Dermis blood vessel endothelial cell (primary cell): ENCODE results near the gene SYNGR3. TPM values are rescaled to one million over a fixed set of nuclear protein-coding genes. Genes with fewer than 3 reads are reported as not detected.

ENCODE experiments used
- DNase-seq: peaks from one replicate; pipeline ENCODE4 v3.0.0; 2010
- total RNA-seq: library from RNA; depleted of rRNA; stranded (reverse); fragments of >200 nt; gene quantifications from 2 replicates; pipeline ENCODE4 v1.2.3, GENCODE V29; 2014

The SYNGR3 gene
- total RNA-seq, 1 donor from 2014 or later: 2.4 TPM

DNA sequence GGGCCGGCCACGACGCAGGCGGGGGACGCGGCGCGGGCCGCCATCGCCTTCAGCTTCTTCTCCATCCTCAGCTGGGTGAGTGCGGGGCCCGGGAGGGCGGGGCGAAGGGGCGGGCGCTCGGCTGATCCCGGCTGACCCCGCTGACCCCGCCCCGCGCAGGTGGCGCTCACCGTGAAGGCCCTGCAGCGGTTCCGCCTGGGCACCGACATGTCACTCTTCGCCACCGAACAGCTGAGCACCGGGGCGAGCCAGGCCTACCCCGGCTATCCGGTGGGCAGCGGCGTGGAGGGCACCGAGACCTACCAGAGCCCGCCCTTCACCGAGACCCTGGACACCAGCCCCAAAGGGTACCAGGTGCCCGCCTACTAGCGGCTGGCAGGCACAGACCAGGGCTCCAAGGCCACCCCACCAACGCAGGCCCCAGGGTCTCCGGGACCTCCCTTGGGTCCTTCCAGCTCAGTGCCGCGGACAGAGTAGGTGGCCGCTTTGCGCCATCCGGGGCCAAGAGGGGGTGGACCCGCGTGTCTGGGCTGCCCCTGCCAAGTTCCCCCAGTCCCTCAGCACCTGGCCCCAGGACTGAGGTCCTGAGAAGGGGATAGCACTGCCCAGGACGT, 3.0 kb downstream of the SYNGR3 start:
- no peak for DNase-seq

DNA sequence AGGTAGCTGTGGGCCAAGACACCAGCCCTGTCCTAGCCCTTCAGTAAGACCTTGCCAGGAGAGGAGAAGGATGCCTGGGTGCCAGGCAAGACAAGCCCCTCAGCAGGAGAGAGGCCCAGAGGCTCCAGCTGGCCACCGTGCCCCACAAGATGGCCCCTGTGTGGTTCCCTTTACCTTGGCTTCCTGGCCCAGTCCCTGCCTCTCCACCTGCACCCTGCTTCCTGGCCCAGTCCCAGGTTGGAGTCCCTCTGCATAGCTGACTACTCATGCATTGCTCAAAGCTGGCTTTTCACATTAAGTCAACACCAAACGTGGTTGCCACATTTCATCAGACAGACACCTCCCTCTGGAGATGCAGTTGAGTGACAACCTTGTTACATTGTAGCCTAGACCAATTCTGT, 4.0 kb downstream of the SYNGR3 start:
- no peak for DNase-seq

DNA sequence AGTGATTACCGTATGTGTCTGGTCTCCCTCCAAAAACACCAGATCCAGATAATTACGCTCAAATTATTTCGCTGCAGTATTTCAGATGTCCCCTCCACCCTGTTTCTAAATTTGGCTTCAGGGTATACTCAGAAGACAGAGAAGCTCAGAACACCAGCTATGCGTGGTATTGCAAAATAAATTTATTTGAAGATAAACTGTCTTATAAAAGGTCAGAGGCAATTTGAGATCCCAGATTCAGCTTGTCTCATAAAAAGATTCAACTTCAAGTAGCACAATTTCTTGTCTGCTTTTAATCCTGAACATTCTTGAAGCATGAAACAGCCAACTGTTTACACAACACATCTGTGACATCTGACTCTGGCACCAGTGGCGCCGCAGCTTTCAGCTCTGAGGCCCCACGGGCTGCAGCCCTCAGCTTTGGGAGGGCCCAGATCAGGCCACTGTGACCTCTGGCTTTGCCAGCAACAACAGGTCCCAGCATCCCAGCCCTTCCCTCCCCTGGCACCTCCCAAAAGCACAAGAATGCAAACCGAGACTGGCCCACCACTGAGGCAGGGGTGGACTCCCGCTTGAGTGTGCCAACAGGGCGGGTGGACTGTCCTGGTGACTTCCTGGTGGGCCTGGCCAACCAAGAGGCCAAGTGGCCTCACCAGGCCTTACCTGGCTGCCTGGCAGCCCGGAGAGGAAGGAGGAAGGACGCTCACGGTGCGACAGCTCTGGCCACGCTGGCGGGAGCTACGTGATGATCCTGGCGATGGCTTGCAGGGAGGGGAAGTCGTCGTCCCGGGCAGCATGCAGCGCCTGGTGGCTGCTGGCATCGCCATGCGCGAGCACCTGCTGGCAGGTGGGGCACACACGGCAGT, 8.0 kb downstream of the SYNGR3 start:
- no peak for DNase-seq

DNA sequence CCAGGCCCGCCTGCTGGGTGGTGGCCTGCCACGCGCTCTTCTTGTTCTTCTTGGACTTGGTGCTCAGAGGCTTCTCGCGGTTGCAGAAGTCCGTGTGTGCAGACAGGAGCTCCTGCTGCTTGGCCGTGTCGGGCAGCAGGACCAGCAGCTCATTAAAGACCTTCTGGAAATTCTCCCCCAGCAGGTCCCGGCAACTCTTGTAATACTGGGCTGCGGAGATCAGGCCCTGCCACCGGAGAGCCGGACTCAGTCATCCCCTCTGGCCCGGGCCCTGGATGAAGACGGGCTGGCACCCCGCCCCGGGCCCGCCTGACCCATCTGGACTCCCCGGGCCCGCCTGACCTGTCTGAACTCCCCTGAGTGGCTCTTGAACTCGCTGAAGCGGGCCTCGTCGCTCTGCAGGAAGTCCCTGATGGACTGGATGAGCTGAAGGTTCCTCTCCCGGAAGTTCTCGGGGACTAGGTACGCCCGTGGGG, 8.6 kb downstream of the SYNGR3 start:
- no peak for DNase-seq

DNA sequence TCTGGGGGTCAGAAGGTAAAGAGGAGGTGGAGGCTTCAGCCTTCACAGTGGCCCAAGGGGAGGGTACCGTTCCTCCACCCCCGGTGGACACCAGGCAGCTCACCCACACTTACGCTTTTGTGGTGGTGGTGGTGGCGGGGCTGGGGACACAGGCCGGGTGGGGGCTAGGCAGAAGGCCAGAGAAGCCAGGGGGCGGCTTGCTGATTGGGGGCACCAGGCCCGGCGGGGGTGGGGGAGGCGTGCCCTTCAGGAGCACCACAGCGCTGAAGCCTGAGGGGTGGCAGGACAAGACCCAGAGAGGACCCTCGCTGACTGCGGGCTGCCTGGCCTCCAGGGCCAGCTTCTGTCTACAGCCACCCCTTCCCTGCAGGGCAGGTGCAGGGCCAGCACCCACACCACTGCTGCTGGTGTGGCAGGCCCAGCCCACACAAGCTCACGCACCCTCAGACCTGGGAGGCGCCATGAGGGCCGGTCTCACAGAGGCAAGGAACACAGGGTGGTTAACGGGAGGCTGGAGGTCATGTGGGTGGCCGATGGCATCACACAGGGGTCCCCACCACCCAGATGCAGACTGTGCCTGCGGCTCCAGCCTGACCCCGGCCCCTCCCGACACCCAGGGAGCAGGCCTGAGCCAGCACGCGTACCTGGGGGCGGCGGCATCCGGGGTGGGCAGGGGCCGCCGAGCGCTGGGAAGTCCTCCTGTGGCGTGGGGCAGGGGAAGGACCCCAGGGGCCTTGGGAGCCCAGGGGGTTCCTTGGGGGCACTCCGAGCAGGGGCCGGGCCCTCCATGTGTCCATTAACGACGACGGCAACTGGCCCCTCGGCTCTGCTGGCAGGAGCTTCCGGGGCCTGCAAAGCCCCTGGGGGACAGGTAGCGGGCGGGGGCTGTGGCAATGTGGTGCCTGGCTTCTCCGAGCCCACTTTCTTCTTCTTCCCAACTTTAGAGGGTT, 9.4 kb downstream of the SYNGR3 start:
- DNase-seq: no peak

DNA sequence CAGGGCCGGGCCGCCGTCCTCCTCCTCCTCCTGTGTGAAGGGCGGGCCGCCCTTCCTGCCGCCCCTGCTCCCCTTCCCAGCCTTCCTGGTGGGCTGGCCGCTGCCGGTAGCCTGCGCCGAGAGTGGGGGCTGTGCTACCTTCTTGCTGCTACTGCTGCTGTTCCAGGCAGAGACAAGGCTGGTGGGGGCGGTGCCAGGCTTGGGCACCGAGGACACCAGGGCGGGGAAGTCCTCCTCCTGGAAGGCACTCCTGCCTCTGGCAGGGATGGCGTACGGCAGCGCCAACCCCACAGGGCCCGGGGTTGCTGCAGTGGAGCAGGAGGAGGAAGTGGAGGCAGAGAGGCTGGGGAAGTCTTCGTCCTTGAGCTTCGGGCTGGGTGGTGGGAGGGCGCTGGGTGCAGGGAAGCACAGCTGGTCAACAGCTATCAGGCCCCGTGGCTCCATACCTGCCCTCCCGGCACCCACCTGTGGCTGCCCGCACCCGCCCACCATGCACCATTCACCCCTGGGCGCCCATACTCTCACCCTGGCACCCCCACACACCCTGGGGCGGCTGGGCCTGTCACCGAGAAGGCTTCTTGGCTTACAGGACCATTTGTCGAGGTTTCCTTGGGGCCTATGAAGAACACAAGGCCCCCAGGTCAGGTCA, 10.2 kb downstream of the SYNGR3 start:
- no peak for DNase-seq

DNA sequence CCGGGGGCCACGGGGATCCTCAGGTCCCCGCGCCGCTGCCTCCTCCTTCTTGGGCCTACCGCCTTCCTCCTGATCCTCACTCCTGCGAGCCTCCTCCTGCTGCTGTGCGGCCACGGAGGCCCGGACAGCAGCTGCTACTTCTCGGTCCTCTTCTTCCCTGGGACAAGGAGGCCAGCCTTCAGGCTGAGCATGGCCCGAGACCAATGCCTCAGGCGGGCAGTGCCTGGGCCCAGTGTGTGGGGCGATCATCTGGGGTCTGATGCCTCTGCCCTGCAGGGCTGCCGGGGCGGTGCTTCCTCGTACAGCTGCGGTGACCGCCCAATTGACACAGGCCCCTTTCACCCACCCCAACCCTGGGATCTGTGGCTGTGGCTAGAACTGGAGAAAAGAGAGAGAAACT, 11.3 kb downstream of the SYNGR3 start:
- DNase-seq: no peak

DNA sequence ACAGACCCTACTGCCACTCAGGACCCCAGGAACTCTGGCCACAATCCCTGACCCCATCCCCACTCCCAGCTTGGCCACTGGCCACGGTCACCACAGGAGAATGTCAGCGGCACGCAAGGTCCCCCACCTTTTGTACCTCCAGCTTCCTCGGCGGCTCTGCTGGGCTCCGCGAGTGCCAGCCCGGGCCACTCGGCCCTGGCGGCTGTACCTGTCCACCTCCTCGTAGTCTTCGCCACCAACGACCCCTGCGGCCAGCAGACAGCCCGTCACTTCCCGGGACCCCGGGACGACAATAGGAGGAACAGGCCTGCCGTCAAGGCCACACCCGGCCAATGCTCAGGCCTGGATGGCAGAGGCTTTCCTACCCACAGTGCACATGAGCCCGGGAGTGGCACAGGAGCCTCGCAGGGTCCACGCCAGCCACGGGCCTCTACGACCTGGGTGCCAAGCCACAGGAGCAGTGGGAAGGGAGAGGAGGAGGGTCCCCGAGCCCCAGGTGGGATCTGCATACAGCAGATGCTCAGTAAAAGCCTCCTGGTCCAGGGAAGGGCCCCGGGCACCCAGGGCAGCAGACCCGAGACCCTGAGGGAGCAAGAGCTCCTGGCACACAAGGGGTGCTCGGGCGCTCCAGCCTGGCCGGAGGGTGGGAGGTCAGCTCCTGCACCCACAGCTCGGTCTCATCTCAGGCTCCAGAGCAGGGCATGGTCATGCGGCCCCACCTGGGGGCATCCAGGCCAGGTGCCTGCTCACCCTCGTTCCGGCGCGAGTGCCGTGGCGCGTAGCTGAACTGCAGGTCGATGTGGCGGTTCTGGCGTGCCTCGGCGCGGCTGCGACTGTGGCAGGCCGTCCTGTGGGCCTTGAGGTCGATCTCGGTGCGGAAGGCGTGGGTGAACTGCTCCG, 11.9 kb downstream of the SYNGR3 start:
- no peak for DNase-seq

DNA sequence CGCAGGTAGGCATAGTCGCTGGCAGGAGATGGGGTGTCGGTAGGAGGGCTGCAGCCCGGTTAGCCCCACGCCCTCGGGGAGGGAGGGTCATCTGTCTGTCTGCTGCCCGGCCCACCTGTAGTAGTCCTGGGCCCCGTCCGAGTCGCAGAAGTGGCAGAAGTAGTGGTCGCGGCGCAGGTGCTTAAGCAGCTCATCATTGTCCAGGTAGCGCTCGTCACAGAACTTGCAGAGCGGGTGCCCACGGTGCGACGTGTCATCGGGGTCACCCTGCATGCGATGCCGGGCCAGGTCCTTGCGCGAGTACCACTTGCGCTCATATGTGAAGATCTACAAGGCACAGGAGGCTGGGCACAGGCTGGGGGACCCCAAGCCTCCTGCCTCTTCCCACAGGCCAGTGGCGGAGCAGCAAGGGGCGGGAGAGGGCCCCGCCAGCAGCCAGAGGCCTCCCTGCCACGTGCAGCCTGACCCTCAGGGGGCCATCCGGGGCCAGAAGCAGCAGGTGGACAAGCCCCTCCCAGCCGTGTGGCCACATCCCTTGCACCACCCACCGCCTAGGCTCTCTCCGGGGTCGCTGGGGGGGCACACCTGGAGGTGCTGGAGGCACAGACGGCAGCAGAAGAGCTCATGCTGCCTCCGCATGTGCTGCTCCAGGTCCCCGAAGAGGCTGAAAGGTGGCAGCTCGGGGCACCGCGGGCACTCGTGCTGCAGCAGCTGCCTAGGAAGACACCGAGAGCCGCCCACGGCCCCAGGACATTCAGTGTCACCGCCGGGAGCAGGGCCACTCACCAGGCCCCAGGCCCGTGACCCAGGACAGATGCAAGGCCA, 12.8 kb downstream of the SYNGR3 start:
- DNase-seq: no peak

DNA sequence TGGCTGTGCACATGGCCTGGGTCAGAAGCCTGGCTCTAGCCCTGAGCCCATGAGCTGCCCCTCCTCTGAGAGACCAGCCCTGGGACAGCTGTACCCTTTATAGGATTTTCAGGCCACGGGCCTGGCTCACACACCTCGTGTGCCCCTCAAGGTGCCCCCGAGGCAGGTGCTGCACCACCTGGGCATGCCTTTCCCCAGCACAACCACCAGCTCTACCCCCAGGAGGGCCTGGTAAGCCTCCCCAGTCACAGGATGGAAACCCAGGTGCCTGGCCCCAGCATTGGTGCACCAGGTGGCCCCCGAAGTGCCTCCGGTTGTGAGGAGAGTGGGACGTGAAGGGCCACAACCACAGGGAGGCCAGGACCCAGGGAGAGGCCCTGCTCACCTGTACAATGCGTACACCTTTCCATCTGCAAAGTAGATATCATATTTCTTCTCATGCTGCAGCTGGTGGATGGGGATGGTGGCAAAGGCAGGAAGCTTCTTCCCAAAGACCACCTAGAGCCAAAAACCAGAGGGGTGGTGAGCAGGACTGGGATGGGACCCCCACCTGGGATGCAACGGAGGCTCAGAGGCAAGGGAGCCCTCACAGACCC, 13.6 kb downstream of the SYNGR3 start:
- DNase-seq: no peak

DNA sequence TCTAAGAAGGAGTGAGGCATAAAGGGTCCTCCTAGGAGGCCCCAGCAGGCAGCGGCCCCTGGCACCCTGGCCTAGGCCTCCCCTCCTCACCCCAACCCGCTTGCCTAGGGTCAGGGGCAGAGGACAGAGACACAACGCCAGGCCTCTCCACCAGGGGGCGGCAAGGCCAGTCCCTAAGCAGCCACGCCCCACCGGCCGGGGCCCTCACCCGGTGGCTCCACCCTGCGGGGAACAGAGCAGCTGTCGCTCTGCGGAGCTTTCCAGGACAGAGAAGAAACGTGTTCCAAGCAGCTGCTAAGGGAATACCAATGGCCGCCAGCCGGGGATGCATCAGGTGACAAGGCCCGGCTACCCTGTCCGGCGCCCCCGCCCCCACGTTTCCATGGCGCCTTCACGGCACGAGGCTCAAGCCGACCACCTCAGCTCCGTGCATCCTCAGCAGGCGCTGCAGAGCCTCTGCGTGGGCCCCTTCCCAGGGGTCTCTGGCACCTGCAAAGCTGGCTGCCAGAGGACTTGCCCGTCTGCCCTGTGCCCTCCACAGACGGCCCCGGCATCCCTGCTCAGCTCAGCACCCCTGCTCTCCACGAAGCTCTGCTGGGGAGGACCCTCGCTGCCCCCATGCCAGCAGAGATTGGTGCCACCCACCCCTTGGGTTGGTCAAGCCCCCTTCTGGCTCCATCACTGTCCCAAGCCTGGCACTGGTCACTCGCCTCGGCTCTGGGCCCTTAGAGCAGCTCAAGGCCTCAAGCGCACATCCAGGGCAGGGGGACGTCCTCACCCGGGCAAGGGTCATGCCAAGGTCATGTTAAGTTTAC, 14.3 kb downstream of the SYNGR3 start:
- peak; percentile 92 for DNase-seq

DNA sequence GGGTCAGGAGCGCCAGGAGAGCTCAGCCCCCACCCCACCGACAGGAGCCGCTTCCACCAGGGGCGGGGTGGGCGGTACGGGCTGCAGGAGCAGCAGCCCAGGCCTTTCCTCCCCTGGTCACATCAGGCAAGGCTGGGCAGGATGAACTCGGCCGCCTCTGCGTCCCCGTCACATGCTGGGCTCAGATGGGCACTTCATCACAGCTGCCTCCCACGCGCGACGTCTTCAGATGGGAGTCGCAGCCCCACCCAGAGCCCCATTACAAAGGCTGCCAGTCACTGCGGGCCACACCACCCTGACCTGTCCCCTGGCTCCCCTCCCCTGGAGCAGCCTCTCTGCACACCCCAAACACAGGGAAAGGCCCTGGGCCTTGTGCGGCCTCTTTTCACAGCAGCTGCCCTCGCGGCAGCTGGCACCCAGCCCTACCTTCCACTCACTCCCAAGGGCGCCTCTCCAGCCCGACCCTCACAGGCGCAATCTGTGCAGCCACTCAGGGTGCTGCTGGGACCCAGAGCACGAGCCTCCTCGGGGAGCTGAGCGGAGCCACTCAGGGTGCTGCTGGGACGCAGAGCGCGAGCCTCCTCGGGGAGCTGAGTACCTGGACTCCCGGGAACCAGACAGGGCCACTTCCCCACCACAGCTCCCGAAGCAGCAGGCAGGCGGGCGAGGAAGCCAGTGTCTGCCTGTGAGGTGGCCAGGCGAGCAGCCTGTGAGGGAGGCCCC, 15.2 kb downstream of the SYNGR3 start:
- no peak for DNase-seq

DNA sequence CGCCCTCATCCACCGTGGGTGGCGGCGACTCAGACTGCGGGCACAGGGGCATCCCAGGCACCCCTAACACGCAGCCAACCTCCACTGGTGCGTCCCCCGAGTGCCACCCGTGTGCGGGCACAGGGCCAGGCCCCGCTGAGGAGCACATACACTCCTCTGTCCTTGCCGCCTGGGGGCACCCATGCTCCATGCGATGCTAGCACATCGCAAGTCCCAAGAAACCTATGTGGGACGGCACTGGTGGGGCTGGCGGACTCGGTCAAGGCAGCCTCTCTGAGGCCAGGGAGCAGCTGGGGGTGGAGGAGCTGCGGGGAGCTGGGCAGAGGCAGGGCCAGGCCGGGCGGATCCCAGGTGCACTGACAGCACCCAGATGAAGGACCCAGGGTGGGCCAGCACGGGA, 15.9 kb downstream of the SYNGR3 start:
- DNase-seq: peak; percentile 50

DNA sequence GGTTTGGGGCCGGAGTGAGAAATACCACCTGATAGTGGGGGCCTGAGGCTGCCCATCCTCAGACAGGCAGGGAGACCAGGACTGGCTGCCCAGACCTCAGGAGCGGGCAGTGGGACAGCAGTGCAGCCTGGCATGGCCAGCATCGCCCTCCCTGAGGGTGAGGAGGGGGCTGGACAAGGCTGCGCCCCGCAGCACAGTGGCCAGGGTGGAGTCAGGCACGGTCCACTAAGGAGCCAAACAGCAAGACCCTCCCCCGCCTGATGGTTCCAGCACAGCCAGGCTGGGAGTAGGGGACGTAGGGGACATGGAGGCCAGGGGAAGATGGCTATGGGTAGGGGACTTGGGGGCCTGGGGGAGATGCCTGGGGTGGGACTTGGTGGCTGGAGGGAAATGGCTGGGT, 16.5 kb downstream of the SYNGR3 start:
- DNase-seq: no peak

DNA sequence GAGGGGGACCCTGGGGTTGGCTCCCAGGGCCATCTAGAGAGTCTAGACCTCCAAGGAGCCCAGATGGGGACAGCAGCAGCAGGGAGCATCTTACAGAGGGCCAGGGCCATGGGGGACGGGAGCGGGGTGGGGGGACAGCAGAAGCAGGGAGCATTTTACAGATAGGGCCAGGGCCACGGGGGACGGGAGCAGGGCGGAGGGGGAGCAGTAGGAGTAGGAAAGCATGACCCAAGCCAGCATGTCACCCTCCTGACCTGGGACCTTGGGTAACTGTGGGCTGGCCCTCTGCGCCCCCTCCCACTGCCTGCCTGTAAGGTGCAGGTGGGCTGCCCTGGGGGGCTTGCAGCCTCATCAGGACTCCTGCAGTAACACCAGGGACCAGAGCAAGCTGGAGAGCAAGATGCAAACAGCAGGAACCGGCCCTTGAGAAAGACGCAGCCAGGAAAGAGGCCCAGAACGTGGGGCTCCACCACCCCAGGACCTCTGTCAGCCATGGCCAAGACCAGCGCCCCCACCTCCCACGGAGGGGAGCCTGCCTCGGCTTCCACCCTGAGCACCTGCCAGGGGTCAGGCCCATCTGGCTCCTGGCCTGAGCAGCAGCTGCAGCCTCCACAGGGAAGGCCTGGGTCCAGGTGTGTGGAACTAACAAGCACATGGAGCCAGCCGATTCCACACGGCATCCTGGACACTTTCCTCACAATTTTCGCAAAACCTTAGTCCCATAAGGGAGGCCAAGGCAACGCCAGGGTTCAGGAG, 17.5 kb downstream of the SYNGR3 start:
- DNase-seq: no peak

DNA sequence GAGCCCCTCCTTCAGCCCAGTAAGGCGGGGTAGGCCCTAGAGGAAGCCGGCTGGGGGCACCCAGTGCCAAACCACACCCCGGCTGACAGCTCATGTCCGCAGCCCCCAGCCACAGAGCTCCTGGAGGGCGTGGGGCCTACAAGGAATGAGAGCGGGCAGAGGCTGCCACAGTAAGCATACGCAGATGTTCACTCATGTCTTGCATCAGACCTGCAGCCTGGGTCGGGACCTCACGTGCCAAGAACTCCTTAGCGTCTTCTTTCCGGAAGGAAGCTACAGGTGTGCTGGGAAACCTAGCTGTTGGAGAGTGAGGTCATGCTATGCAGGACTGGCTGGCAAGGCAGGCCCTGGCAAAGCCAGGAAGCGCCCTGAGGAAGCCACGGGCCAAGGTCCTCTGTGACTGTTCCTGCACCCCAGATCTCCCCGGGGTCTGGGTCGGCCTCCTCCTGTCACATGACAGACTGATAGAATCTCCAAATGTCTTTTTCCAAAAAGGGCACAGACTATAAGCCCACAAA, 18.3 kb downstream of the SYNGR3 start:
- DNase-seq: peak; percentile 58

DNA sequence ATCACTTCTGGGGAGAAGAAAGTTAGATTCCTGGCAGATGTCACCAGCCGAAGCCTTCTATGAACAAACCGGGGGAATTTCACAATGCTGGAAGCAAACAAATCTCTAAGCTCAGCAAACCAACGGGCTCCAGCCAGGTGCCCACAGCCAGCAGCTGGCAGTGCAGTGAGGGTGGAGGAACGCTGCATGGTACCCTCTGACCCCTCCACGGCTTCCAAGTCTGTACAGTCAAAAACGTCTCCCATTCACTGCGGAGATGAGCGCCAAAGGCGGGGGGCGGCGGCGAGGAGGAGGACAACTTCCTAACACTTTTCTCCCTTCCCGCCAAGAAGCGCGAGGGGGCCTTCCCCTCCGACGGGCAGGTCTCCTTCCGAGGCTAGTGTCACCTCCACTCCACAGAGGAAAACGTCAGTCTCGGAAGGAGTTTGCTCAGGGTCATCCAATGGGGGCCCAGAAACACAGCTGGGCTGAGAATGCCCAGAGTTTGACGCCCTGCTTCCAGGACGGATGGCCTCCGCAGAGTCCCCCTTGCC, 18.9 kb downstream of the SYNGR3 start:
- peak; percentile 47 for DNase-seq
